K562 (cell line): Measurements from ENCODE around the gene ADSS1. TPM values are rescaled to one million over a fixed set of nuclear protein-coding genes. Genes with fewer than 3 reads are reported as not detected.
A peak's percentile ranks its signal among the peaks of the same experiment; 100 is the strongest.

Experiments used
- CBFA2T3 ChIP-seq: fragments of 450-650 bp; IDR thresholded peaks from 2 replicates; pipeline ENCODE4 v1.6.1; 2017
- CHD4 ChIP-seq: fragments of 200-600 bp; sonication (generic); IDR thresholded peaks from 3 replicates; pipeline ENCODE4 v1.6.1; 2012; ENCODE audit warnings: low read depth, mild to moderate bottlenecking, mixed read lengths, low read length, inconsistent platforms; ENCODE audit not compliant: insufficient read depth, insufficient replicate concordance, poor library complexity, severe bottlenecking
- CUX1 ChIP-seq: fragments of 200-800 bp; sonication (Bioruptor generic); IDR thresholded peaks from 2 replicates; pipeline ENCODE4 v1.6.1; 2016; ENCODE audit warnings: missing genetic modification characterization, missing compliant biosample characterization
- E4F1 ChIP-seq: fragments of 250-450 bp; sonication (Bioruptor Pico); IDR thresholded peaks from 2 replicates; pipeline ENCODE4 v1.5.0; 2021; ENCODE audit warnings: mild to moderate bottlenecking, borderline replicate concordance
- FIP1L1 ChIP-seq: fragments of 200-400 bp; formaldehyde crosslinking; IDR thresholded peaks from 2 replicates; pipeline ENCODE4 v1.6.1; 2018; ENCODE audit warnings: mild to moderate bottlenecking, low read depth, low read length; ENCODE audit not compliant: poor library complexity, severe bottlenecking
- GTF2A2 ChIP-seq: IDR thresholded peaks from 2 replicates; pipeline ENCODE4 v1.6.1; 2016; ENCODE audit warnings: mild to moderate bottlenecking, missing genetic modification characterization, missing compliant biosample characterization
- MAFK ChIP-seq: IDR thresholded peaks from 2 replicates; pipeline ENCODE4 v1.6.1; 2011; ENCODE audit warnings: low read length, improper control_type of control experiment
- MTA1 ChIP-seq: fragments of 450-650 bp; IDR thresholded peaks from 2 replicates; pipeline ENCODE4 v1.6.1; 2017; ENCODE audit warnings: borderline replicate concordance
- MXD1 ChIP-seq: fragments of 250-450 bp; sonication (Bioruptor Pico); IDR thresholded peaks from 2 replicates; pipeline ENCODE4 v1.8.0; 2021; ENCODE audit warnings: borderline replicate concordance, mild to moderate bottlenecking, moderate library complexity; ENCODE audit not compliant: poor library complexity, severe bottlenecking
- NR2C2 ChIP-seq, 2 experiments: fragments of 200-800 bp in 1 of 2; sonication (Bioruptor generic) in 1 of 2; sonication (generic) in 1 of 2; formaldehyde crosslinking in 1 of 2; IDR thresholded peaks; 2 replicates each; pipeline versions ENCODE4 v1.6.1 to v1.8.0; 2016 to 2022; ENCODE audit warnings: mild to moderate bottlenecking in 1 of 2, missing compliant biosample characterization in 1 of 2, missing genetic modification characterization in 1 of 2, missing genetic modification reagents in 1 of 2
- RCOR1 ChIP-seq, 2 experiments: IDR thresholded peaks; 2 replicates each; pipeline ENCODE4 v1.6.1; 2012; ENCODE audit warnings: low read depth in 2 of 2, low read length in 2 of 2, borderline replicate concordance in 1 of 2, improper control_type of control experiment in 1 of 2
- RUNX1 ChIP-seq: sonication (generic); IDR thresholded peaks from 2 replicates; pipeline ENCODE4 v1.6.1; 2016; ENCODE audit warnings: antibody characterized with exemption, low read depth
- STAT5A ChIP-seq: IDR thresholded peaks from 2 replicates; pipeline ENCODE4 v1.6.1; 2012; ENCODE audit warnings: low read length, inconsistent platforms, borderline replicate concordance
- ZBTB12 ChIP-seq: fragments of 250-450 bp; sonication (Bioruptor Pico); IDR thresholded peaks from 2 replicates; pipeline ENCODE4 v1.4.0; 2020
- ZBTB2 ChIP-seq: fragments of 450-650 bp; IDR thresholded peaks from 2 replicates; pipeline ENCODE4 v1.6.1; 2016; ENCODE audit warnings: antibody characterized with exemption
- polyA plus RNA-seq, 8 experiments: library from polyadenylated mRNA; depleted of rRNA in 4 of 8; stranded (reverse) in 5 of 8; unstranded in 3 of 8; fragments of >200 nt; fragmentation: Nextera tagmentation in 2 of 8; fragmentation: Illumina TruSeq in 1 of 8; extraction: Ambion mirVana in 2 of 8; extraction: Trizol in 1 of 8; gene quantifications; 2 replicates each; pipeline versions ENCODE4 v1.2.1 to v1.2.3, GENCODE V29; 2011 to 2014; ENCODE audit warnings: inconsistent platforms in 1 of 8, missing spikeins in 1 of 8
- total RNA-seq, 7 experiments: library from RNA; depleted of rRNA in 6 of 7; stranded (reverse); fragments of >200 nt in 6 of 7; fragmentation: Illumina TruSeq in 2 of 7; extraction: Trizol in 2 of 7; gene quantifications; 2 replicates each; pipeline versions ENCODE4 v1.2.1 to v1.2.3, GENCODE V29; 2011 to 2021; ENCODE audit warnings: low replicate concordance in 1 of 7

ADSS1 gene
- total and polyA plus RNA-seq, 9 of the 15 experiments (the other 6 are each of a cell fraction or from before 2014, with no cell fraction given), result 0.53 to 5.9 (median 3.9) TPM

GRCh38 chr14:104752735-104753527, 28.9 kb downstream of the ADSS1 start, which contains the start of gene SIVA1 (continued):
- TF ChIP-seq ZBTB2 (0 out of 2 replicates have a peak, but pooled peaks have one; percentile 41), GTF2A2 (tag) (no peak), MXD1 (CRISPR knock-in tag) (no peak), E4F1 (CRISPR knock-in tag) (no peak), ZBTB12 (CRISPR knock-in tag) (peak; percentile 96), MTA1 (peak; percentile 97), FIP1L1 (no peak), MAFK (no peak), CHD4 (no peak), RUNX1 (no peak), CBFA2T3 (no peak), RCOR1 (IDR thresholded peaks at IDR 0.05; ENCODE audit: borderline replicate concordance in 1 of 2, low read depth in 2 of 2, low read length in 2 of 2) (no peak), CUX1 (no peak), STAT5A (no peak), NR2C2 (CRISPR knock-in tag; IDR thresholded peaks at IDR 0.05) (no peak), NR2C2 (tag; IDR thresholded peaks at IDR 0.05) (peak; percentile 91)
